BE2C (cell line): ENCODE results near the gene LDHB.

Experiments used
- DNase-seq: peaks from one replicate; pipeline ENCODE4 v3.0.0-alpha.2; 2020
- H3K27me3 ChIP-seq: fragments of 250-450 bp; sonication (Bioruptor Pico); 2 replicates; pipeline ENCODE4 v1.5.1; 2020; ENCODE audit warnings: mild to moderate bottlenecking
- H3K36me3 ChIP-seq: fragments of 250-450 bp; sonication (Bioruptor Pico); 2 replicates; pipeline ENCODE4 v1.5.1; 2020; ENCODE audit warnings: mild to moderate bottlenecking
- H3K4me1 ChIP-seq: fragments of 250-450 bp; sonication (Bioruptor Pico); 2 replicates; pipeline ENCODE4 v1.5.1; 2020
- H3K4me3 ChIP-seq: 2 replicates; pipeline ENCODE4 v1.5.1; 2011; ENCODE audit warnings: low read depth, low read length
- H3K9me3 ChIP-seq: fragments of 250-450 bp; sonication (Bioruptor Pico); 2 replicates; pipeline ENCODE4 v1.5.1; 2020
- CTCF ChIP-seq: IDR thresholded peaks from 2 replicates; pipeline ENCODE4 v1.5.1; 2012; ENCODE audit warnings: mild to moderate bottlenecking, low read depth, low read length

LDHB gene

GRCh38 chr12:21656905-21657325 is 727 bp downstream of the LDHB start:
- Histone ChIP-seq H3K36me3 (peaks cover 52% of the 10 kb centered on the region), H3K4me3 (peak overlapping the region; percentile 89), H3K4me1 (no peaks in the 10 kb centered on the region; the same call in none of the 2 replicates), H3K27me3 (no peaks in the 10 kb centered on the region), H3K9me3 (no peaks in the 10 kb centered on the region; the same call in 1 of the 2 replicates)
- no peak for TF ChIP-seq CTCF
- peak; percentile 57 for DNase-seq

GRCh38 chr12:21655591-21655990 is 2.1 kb downstream of the LDHB start:
- H3K36me3 ChIP-seq = peaks cover 65% of the 10 kb centered on the region
- no peak for TF ChIP-seq CTCF
- H3K9me3 ChIP-seq = no peaks in the 10 kb centered on the region; the same call in 1 of the 2 replicates
- peak overlapping the region; percentile 89 for H3K4me3 ChIP-seq
- no peaks in the 10 kb centered on the region for H3K27me3 ChIP-seq
- H3K4me1 ChIP-seq = no peaks in the 10 kb centered on the region; the same call in none of the 2 replicates
- DNase-seq = no peak

DNA sequence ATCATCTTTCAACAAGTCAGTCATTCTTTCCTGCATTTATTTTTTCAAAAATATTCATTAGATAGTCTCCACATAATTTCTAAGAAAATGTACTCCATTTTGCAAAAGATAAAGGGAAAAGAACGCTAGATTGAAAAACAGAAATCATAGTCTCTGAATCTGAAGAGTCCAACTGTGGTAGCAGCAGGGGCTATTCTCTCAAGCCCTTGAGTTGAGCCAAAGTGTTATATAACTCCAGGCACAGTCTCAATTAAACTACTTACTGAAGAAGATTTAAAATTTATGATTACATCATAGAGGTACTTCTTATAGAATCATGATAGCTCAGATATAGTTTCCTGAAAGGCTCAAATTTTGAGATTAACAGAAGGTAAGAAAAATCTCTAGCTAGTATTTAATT is 5.8 kb downstream of the LDHB start:
- no peak for TF ChIP-seq CTCF
- Histone ChIP-seq H3K36me3 (peaks cover 95% of the 10 kb centered on the region), H3K9me3 (no peaks in the 10 kb centered on the region), H3K4me3 (no peak overlapping the region), H3K4me1 (no peaks in the 10 kb centered on the region; the same call in none of the 2 replicates), H3K27me3 (no peaks in the 10 kb centered on the region)
- no peak for DNase-seq

GRCh38 chr12:21650997-21651396 is 6.6 kb downstream of the LDHB start:
- no peaks in the 10 kb centered on the region for H3K9me3 ChIP-seq
- H3K27me3 ChIP-seq = no peaks in the 10 kb centered on the region
- H3K4me1 ChIP-seq = peaks cover under 1% of the 10 kb centered on the region
- DNase-seq = no peak
- no peak for TF ChIP-seq CTCF
- peaks cover 95% of the 10 kb centered on the region for H3K36me3 ChIP-seq
- H3K4me3 ChIP-seq = no peak overlapping the region

GRCh38 chr12:21649034-21649433 is 8.6 kb downstream of the LDHB start:
- no peak for DNase-seq
- peaks cover 9% of the 10 kb centered on the region for H3K4me1 ChIP-seq
- TF ChIP-seq CTCF = no peak
- H3K36me3 ChIP-seq = peaks cover 94% of the 10 kb centered on the region
- no peaks in the 10 kb centered on the region for H3K27me3 ChIP-seq
- no peaks in the 10 kb centered on the region for H3K9me3 ChIP-seq
- no peak overlapping the region for H3K4me3 ChIP-seq

- DNase-seq = no peak
- Histone ChIP-seq H3K9me3 (no peaks in the 10 kb centered on the region), H3K4me3 (no peak overlapping the region), H3K4me1 (peaks cover 9% of the 10 kb centered on the region), H3K27me3 (no peaks in the 10 kb centered on the region), H3K36me3 (peaks cover 94% of the 10 kb centered on the region)
- no peak for TF ChIP-seq CTCF
Observed at GRCh38 chr12:21648378-21648777, 9.3 kb downstream of the LDHB start.
